SIG-M5 treated with dmso at 0.1 percent for 504 hours (cell line): Measurements from ENCODE around the gene COA1.
A peak's percentile ranks its signal among the peaks of the same experiment; 100 is the strongest.
"Not testable (repeated sequence)": the region's sequence is repeated elsewhere in the genome, so short reads cannot be mapped to it uniquely, and the experiment has no call there.

Experiments
- DNase-seq: peaks from one replicate; lab custom pipeline; 2025; ENCODE audit not compliant: unreplicated experiment; lab: John Stamatoyannopoulos, UW

The COA1 gene

DNA sequence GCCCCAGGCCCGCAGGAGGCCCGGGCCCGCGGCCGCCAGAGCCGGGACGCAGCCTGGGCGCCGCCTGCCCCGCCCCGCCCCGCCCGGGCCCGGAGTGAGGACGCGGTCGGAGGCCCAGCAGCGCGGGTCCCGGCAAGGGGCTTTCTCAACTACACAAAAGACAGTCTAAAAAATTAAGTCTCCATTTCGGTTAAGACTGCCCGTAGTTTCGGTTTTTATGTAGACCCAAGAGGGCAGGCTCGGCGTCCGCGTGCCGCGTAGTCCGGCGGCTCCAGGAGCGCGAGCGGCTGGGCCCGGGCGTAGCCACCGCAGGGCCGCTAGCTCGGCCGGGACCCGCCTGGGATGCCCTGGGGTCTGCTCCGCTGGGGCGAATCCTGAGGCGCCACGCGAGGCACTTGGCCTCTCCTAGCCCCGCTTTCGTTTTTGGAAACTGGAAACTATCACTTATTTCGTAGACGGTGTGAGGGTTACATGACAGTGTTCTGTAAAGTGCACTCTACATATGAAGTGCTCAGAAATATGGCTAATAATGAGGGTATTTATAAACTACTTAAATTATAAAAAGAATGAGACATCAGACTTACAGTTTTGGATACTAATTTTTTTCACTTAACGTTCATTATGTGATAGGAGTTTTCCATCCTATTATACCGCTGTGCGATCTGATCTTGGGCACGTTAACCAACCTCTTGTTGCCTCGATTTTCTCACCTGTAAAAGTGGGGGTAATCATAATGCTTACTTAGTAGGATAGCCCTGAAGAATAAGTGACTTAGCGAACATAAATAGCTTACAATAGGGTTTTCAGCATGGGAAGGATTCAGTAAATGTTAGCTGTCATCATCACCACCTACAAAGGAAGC is 29.7 kb upstream of the COA1 start:
- no peak for DNase-seq

GRCh38 chr7:43758029-43758821 is 28.9 kb upstream of the COA1 start, which contains the start of gene BLVRA:
Gene BLVRA (plus strand): TSS chr7:43758680. CDS start chr7:43771159, 12,479 bp downstream.
- no peak for DNase-seq

GRCh38 chr7:43757073-43757720 is 27.9 kb upstream of the COA1 start:
- no peak for DNase-seq

GRCh38 chr7:43756368-43757072 is 27.2 kb upstream of the COA1 start:
- peak; percentile 75 for DNase-seq

DNA sequence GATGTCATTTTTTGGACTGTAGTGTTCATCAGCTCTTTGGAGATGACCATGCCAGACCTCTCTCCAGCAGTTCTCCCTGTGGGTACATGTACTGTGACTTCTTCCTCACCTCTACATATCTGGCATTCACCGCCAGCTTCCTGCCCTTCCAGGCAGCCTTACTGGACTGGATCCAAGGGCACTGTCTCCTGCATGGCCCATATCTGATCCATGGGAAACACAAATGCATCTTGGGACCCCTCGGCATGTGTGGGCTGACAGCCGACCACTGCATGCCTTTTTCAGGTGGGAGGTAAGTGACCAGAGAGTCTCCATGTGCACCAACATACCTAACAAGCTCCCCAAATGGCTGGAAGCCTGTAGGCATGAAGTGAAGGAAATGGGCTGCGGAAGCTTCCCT is 25.3 kb upstream of the COA1 start:
- DNase-seq = no peak

DNA sequence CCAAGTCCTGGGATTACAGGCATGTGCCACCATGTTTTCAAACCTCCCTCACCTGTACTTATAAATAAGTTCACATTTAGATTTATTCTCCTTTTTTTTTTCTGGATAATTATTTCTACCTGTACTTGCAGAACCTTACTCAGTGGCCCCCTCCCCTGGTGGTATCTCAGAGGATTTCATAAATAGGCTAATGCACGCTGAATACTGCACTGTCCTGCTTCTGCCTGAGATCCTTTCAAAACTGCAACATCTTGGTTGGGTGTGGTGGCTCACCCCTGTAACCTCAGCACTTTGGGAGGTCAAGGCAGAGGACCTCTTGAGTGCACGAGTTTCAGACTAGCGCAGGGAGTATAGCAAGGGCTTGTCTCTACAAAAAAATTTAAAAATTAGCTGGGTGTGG is 24.5 kb upstream of the COA1 start:
- no peak for DNase-seq

DNA sequence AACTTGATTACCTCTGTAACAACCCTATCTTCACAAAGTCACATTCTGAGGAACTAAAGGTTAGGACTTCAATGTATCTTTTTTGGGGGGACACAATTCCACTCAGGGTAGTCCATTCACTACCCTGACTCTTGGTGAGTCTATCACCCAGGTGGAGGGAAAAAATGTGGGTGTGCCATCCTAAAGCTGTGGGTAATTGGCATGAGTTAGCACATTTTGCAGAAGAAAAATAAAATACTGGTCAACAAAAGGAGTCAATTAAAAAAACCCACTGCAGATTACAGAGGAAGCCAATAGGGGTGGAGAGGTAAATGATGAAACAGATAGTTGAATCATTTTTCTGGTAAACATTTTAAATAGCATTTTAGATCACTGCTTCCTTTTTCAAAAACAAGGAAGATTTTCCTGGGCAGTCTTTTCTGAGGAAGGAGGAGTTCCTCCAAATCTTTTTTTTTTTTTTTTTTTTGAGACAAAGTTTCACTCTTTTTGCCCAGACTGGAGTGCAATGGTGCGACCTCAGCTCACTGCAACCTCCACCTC is 24.0 kb upstream of the COA1 start:
- DNase-seq = no peak

DNA sequence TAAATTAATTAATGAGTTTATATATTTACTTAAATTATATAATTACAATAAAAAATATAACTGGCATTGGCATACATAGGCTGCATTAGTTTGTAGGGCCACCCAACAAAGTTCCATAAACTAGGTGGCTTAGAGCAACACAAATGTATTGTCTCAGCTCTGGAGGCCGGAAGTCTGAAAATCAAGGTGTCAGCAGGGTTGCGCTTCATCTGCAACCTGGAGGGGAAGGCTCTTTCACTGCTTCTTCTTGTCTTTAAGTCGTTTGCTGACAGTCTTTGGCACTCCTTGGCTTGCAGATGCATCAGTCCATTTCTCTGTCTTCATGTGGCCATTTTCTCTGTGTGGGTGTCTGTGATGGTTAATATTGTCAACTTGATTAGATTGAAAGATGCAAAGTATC is 23.1 kb upstream of the COA1 start:
- no peak for DNase-seq

DNA sequence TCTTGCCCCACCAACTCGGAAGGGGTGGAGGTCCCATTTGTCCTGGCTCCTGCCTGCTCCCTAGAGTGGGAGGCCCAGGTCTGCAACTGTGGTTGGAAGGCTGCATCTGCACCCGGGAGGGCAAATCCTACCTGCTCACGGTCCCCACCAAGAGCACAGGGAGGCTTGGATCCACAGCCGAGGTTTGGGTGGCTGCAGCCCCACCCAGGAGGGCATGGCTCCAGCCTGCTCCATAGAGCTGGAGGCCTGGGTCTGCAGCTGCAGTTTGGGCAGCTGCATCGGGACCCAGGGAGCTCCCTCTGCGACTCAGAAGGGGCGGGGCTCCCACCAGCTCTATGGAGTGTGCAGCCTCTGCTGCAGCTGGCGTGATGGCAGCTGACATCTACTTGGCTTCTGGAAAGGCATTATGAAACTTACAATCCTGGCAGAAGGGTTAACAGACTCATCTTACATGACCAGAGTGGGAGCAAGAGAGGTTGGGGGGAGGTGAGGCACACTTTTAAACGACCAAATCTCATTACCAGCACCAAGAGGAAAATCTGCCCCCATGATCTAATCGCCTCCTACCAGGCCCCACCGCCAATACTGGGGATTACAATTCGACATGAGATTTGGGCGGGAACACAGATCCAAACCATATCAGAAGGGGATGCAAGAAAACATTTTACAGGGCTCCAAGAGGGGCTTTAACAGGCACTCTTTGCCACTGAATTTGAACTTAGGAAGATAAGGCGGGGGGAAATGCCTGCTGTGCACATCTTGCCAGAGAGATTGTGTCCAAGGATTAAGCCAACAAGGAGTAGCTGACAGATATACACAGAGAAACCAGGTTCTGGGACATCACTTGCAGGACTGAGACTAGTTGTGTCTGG is 20.9 kb upstream of the COA1 start:
- DNase-seq = peak; percentile 88

GRCh38 chr7:43749383-43749940 is 20.1 kb upstream of the COA1 start:
- no peak for DNase-seq

GRCh38 chr7:43747328-43748105 is 18.2 kb upstream of the COA1 start:
- no peak for DNase-seq

DNA sequence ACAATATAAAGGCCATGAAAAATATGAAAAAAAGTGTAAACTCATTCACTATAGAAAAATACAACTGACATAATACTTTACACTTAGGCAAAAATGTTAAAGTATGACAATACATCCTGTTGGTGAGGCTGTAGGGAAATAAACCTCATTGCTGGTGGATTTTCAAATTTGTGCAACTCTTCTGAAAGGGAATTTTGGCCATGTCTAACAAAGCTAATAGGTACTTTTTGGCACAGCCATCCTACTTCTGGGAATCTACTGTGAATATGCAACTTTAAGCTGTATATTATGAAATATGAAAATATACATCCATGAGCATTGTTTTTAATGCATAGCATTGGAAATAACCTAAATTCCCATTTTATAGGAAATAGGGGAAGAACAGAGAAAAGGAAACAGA is 13.4 kb upstream of the COA1 start:
- no peak for DNase-seq

GRCh38 chr7:43737467-43738127 is 8.3 kb upstream of the COA1 start:
- no peak for DNase-seq

DNA sequence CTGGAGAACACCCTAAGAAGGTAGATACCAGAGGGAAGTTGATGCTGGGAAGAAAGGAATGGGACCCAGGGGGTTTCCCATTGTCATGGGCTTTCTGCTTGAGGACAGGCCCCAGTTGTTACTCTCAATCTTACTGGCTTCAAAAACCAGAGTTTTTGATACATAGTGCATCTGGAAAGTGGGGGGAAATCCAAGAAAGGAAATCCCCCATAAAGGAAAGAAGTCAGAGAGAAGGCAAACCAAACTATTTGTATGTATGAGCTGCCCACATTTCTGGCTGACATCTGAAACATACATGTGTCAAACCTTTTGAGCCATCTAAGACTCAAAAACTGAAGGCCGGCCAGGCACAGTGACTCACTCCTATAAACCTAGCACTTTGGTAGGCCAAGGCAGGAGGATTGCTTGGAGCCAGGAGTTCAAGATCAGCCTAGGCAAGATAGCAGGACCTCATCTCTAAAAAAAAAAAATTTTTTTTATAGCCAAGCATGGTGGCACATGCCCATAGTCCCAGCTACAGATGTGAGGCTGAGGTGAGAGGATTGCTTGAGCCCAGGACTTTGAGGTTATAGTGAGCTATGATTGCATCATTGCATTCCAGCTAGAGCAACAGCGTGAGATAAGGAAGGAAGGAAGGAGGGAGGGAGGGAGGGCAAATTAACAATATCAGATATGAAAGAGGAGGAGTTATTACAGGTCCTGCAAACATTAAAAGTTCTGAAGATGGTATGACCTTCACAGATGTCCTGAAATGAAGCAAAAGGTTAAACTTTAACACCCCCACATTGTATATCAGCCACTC is 6.7 kb upstream of the COA1 start:
- peak; percentile 30 for DNase-seq

GRCh38 chr7:43735403-43735801 is 6.1 kb upstream of the COA1 start:
- DNase-seq = no peak

DNA sequence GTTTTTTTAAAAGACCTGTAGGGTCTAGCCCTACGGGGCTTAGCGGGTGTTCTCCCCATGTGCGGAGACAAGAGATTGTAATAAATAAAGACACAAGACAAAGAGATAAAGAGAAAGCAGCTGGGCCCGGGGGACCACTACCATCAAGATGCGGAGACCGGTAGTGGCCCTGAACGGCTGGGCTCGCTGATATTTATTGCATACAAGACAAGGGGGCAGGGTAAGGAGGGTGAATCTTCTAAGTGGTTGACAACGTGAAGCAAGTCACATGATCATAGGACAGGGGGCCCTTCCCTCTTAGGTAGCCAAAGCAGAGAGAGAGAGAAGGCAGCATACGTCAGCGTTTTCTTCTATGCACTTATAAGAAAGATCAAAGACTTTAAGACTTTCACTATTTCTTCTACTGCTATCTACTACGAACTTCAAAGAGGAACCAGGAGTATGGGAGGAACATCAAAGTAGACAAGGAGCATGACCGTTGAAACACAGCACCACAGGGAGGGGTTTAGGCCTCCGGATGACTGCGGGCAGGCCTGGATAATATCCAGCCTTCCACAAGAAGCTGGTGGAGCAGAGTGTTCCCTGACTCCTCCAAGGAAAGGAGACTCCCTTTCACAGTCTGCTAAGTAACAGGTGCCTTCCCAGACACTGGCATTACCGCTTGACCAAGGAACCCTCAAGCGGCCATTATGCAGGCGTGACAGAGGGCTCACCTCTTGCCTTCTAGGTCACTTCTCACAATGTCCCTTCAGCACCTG is 5.4 kb upstream of the COA1 start:
- DNase-seq = not testable (repeated sequence)

DNA sequence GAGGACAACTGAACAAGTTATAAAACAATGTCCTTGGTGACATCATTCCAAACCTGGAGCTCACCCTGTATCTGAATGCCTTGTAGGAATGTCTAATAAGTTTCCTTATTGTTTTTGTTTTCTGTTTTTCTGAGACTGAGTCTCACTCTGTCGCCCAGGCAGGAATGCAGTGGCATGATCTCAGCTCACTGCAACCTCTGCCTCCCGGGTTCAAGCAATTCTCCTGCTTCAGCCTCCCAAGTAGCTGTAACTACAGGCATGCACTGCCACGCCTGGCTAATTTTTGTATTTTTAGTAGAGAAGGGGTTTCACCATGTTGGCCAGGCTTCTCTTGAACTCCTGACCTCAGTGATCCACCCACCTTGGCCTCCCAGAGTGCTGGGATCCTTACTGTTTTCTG is 2.2 kb upstream of the COA1 start:
- not testable (repeated sequence) for DNase-seq
